ENCODE data around the gene SLC27A6.

Gene SLC27A6

DNA sequence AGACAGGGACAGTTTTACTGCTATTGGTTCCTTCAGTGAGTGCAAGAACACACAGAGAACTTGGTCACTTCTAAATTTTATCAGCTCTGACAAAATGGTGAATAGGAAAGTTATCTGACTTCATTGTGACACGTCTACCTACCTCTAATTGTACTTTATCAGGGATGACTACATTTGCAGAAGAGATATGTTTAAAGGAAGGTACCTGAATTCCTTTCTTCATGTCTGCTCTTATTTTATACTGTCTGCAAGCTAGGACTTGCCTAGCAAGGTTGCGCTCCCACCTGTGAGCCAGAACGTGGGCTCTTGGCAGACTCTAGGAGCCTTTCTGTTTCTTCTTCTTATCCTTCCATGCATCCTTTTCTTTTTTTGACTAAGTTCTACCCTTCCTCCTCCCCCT lies 1.6 kb downstream of the SLC27A6 start:
- H3K9ac ChIP-seq (ENCODE audit: low read depth, low read length) = no peak overlapping the region
- H3K36me3 ChIP-seq (ENCODE audit: insufficient read depth, low read length) = no peaks in the 10 kb centered on the region
- no peaks in the 10 kb centered on the region for H3K9me3 ChIP-seq (ENCODE audit: control insufficient read depth, insufficient read depth, low read length)
- no peaks in the 10 kb centered on the region for H3K4me1 ChIP-seq (ENCODE audit: insufficient read depth, low read length)

GRCh38 chr5:128973244-128973643 lies 8.0 kb downstream of the SLC27A6 start:
- Histone ChIP-seq H3K36me3 (ENCODE audit: insufficient read depth, low read length) (no peaks in the 10 kb centered on the region), H3K9ac (ENCODE audit: low read depth, low read length) (no peak overlapping the region), H3K9me3 (ENCODE audit: control insufficient read depth, insufficient read depth, low read length) (no peaks in the 10 kb centered on the region), H3K4me1 (ENCODE audit: insufficient read depth, low read length) (no peaks in the 10 kb centered on the region)

- H3K4me1 ChIP-seq (ENCODE audit: insufficient read depth, low read length) = no peaks in the 10 kb centered on the region
- H3K9me3 ChIP-seq (ENCODE audit: control insufficient read depth, insufficient read depth, low read length) = no peaks in the 10 kb centered on the region
- no peaks in the 10 kb centered on the region for H3K36me3 ChIP-seq (ENCODE audit: insufficient read depth, low read length)
- H3K9ac ChIP-seq (ENCODE audit: low read depth, low read length) = no peak overlapping the region
These were observed 9.3 kb downstream of the SLC27A6 start for GRCh38 chr5:128974567-128974966.

- no peaks in the 10 kb centered on the region for H3K36me3 ChIP-seq (ENCODE audit: insufficient read depth, low read length)
- H3K9ac ChIP-seq (ENCODE audit: low read depth, low read length) = no peak overlapping the region
- peaks cover 13% of the 10 kb centered on the region for H3K4me1 ChIP-seq (ENCODE audit: insufficient read depth, low read length)
- H3K9me3 ChIP-seq (ENCODE audit: control insufficient read depth, insufficient read depth, low read length) = no peaks in the 10 kb centered on the region
These were observed 14.5 kb downstream of the SLC27A6 start for GRCh38 chr5:128979761-128980160.

DNA sequence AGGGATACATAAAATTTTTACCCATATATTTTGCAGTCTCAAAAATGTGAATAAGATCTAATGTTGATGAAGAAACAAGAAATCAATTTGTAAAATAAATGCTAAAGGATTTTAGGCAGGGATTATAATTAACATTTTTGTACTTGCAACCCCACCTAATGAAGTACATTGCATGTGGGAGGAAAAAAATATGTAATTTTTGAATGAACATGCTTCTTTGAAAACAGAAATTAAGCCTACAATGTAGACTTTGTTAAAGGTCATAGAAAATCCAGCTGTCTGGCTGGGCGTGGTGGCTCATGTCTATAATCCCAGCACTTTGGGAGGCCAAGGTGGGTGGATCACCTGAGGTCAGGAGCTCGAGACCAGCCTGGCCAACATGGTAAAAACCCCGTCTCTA lies 15.6 kb downstream of the SLC27A6 start:
- H3K9me3 ChIP-seq (ENCODE audit: control insufficient read depth, insufficient read depth, low read length) = no peaks in the 10 kb centered on the region
- peaks cover 19% of the 10 kb centered on the region for H3K4me1 ChIP-seq (ENCODE audit: insufficient read depth, low read length)
- no peaks in the 10 kb centered on the region for H3K36me3 ChIP-seq (ENCODE audit: insufficient read depth, low read length)
- H3K9ac ChIP-seq (ENCODE audit: low read depth, low read length) = no peak overlapping the region

DNA sequence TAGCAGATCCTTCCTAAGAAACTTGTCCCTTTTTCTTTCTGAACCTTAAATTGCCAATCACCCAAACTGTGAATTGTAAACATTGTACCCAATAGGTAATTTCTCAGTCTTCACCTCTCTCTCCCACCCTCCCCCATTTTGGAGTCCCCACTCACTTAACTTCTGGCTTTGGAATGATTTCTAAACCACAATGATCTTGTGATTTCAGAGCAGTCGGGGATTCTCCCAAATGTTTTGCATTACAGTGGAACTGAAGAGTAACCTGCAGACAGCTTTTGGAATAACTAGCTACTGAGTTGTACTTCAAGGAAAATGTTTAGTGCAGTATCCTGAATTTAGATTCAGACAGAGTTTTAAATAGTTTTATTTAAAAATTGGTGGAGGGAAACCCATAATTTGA lies 19.2 kb downstream of the SLC27A6 start:
- H3K9ac ChIP-seq (ENCODE audit: low read depth, low read length) = no peak overlapping the region
- H3K4me1 ChIP-seq (ENCODE audit: insufficient read depth, low read length) = peaks cover 19% of the 10 kb centered on the region
- no peaks in the 10 kb centered on the region for H3K36me3 ChIP-seq (ENCODE audit: insufficient read depth, low read length)
- no peaks in the 10 kb centered on the region for H3K9me3 ChIP-seq (ENCODE audit: control insufficient read depth, insufficient read depth, low read length)

DNA sequence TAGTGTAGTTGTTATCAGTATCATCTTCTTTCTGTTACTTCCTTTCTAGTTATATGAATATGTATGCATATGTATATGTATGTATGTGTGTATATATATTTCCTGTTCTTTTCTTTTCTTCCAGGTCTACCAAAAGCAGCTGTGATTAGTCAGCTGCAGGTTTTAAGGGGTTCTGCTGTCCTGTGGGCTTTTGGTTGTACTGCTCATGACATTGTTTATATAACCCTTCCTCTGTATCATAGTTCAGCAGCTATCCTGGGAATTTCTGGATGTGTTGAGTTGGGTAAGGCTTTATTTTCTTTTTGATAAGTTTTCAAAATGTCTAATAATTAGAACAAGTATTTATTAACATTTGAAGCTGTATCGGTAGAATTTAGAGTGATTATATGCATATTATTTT lies 23.2 kb downstream of the SLC27A6 start:
- Histone ChIP-seq H3K9me3 (ENCODE audit: control insufficient read depth, insufficient read depth, low read length) (no peaks in the 10 kb centered on the region), H3K9ac (ENCODE audit: low read depth, low read length) (no peak overlapping the region), H3K4me1 (ENCODE audit: insufficient read depth, low read length) (peaks cover 19% of the 10 kb centered on the region), H3K36me3 (ENCODE audit: insufficient read depth, low read length) (no peaks in the 10 kb centered on the region)

GRCh38 chr5:129001841-129002526 lies 36.7 kb downstream of the SLC27A6 start:
- Histone ChIP-seq H3K9ac (ENCODE audit: low read depth, low read length) (no peak overlapping the region), H3K4me1 (ENCODE audit: insufficient read depth, low read length) (0 out of 2 replicates have a peak, but pooled peaks cover 9% of the 10 kb centered on the region), H3K36me3 (ENCODE audit: insufficient read depth, low read length) (no peaks in the 10 kb centered on the region), H3K9me3 (ENCODE audit: control insufficient read depth, insufficient read depth, low read length) (no peaks in the 10 kb centered on the region)

DNA sequence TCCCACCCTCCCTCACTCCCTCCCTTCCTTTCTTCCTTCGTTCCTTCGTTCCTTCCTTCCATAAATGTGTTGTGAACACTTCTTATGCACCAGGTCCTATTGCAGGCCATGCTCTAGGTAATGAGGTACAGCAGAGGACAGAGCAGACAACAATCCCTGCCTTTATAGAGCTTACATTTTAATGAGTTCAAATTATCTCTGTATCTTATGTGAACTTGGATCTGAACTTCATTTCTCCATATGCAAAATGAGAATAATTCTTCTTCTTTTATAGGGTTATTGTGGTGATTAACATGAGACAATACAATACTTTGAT lies 37.2 kb downstream of the SLC27A6 start:
- H3K36me3 ChIP-seq (ENCODE audit: insufficient read depth, low read length) = no peaks in the 10 kb centered on the region
- H3K4me1 ChIP-seq (ENCODE audit: insufficient read depth, low read length) = 0 out of 2 replicates have a peak, but pooled peaks cover 9% of the 10 kb centered on the region
- no peaks in the 10 kb centered on the region for H3K9me3 ChIP-seq (ENCODE audit: control insufficient read depth, insufficient read depth, low read length)
- H3K9ac ChIP-seq (ENCODE audit: low read depth, low read length) = no peak overlapping the region

DNA sequence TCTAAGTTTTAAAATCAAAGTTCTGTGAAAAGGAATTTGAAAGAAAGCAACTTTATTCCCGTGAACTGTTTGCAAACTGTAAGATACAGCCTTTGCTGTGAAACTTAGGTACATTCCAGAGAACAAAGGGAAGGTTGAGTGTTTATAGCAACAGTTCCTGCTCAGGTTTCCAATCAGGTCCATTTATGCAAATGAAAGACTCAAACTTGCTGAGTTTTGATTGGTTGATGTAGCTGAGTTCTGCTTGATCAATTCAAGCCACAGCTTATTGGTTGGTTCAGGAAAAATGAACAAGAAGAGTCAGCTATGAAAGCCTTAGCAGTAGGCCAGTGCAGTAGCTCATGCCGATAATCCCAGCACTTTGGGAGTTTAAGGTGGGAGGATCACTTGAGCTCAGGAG lies 37.9 kb downstream of the SLC27A6 start:
- Histone ChIP-seq H3K9ac (ENCODE audit: low read depth, low read length) (no peak overlapping the region), H3K36me3 (ENCODE audit: insufficient read depth, low read length) (no peaks in the 10 kb centered on the region), H3K4me1 (ENCODE audit: insufficient read depth, low read length) (0 out of 2 replicates have a peak, but pooled peaks cover 9% of the 10 kb centered on the region), H3K9me3 (ENCODE audit: control insufficient read depth, insufficient read depth, low read length) (no peaks in the 10 kb centered on the region)

DNA sequence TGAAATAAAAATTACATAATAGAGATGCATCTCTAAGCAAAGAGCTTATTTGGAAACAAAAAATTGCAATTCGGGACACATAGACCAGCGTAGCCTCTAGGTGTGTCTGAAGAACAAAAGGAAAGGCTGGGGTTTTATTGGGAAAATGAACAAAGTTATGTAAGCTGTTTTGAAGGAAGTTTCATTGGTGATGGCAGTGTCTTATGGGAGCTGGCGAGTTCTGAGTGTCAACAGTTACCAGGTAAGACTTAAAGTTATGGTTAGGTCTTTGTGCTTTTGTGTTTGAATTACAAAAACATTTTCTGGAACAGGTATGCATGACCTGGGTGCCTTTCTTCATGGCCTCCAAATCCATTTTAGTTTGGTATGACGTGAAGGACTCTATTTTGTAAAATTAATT lies 48.9 kb downstream of the SLC27A6 start:
- Histone ChIP-seq H3K4me1 (ENCODE audit: insufficient read depth, low read length) (no peaks in the 10 kb centered on the region), H3K36me3 (ENCODE audit: insufficient read depth, low read length) (no peaks in the 10 kb centered on the region), H3K9me3 (ENCODE audit: control insufficient read depth, insufficient read depth, low read length) (no peaks in the 10 kb centered on the region), H3K9ac (ENCODE audit: low read depth, low read length) (no peak overlapping the region)

DNA sequence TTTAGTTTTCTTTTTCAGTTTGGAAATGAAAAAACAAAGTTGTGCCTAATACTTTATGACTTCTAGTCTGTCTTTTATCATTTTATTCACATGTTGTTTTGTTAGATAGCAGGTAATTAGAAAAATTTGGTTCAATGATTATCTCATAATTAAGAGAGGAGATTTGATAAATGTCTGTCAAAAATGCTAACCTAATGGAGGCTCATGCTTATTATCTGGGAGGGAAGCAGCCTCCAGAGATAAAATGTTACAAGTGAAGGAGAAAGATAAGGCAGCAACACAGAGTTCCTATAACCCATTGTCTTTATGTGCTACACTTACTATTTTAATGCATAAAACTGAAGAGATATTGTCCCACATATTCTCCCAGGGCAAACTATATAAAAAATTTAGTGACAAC lies 53.5 kb downstream of the SLC27A6 start:
- Histone ChIP-seq H3K4me1 (ENCODE audit: insufficient read depth, low read length) (no peaks in the 10 kb centered on the region), H3K9me3 (ENCODE audit: control insufficient read depth, insufficient read depth, low read length) (no peaks in the 10 kb centered on the region), H3K36me3 (ENCODE audit: insufficient read depth, low read length) (no peaks in the 10 kb centered on the region), H3K9ac (ENCODE audit: low read depth, low read length) (no peak overlapping the region)

DNA sequence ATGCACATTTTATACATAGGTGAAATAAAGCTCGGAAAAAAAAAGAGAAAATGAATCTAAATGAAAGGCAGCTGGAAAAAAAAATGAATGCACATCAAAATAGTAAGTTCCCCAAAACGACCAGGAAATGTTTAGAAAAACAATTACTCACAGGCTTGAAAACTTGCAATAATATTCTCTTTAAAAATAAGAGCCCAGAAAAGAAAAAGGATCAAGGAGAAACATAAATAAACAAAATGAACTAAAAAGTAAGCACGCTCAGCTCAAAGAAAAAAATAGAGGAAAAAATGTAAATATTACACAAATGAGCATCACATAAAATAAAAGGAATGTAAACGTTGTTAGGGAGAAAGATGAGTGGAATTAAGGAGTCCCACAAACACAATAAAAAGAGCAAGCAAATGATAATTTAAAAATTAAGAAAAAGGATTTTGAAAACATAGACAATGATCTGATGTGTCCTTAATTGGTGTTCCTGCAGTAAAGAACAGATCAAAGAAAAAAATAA lies 54.2 kb downstream of the SLC27A6 start:
- H3K9ac ChIP-seq (ENCODE audit: low read depth, low read length) = no peak overlapping the region
- H3K9me3 ChIP-seq (ENCODE audit: control insufficient read depth, insufficient read depth, low read length) = no peaks in the 10 kb centered on the region
- no peaks in the 10 kb centered on the region for H3K4me1 ChIP-seq (ENCODE audit: insufficient read depth, low read length)
- no peaks in the 10 kb centered on the region for H3K36me3 ChIP-seq (ENCODE audit: insufficient read depth, low read length)

- Histone ChIP-seq H3K36me3 (ENCODE audit: insufficient read depth, low read length) (no peaks in the 10 kb centered on the region), H3K4me1 (ENCODE audit: insufficient read depth, low read length) (no peaks in the 10 kb centered on the region), H3K9ac (ENCODE audit: low read depth, low read length) (no peak overlapping the region), H3K9me3 (ENCODE audit: control insufficient read depth, insufficient read depth, low read length) (no peaks in the 10 kb centered on the region)
These were observed 55.4 kb downstream of the SLC27A6 start for GRCh38 chr5:129020683-129021082.

GRCh38 chr5:129021744-129022143 lies 56.5 kb downstream of the SLC27A6 start:
- no peak overlapping the region for H3K9ac ChIP-seq (ENCODE audit: low read depth, low read length)
- no peaks in the 10 kb centered on the region for H3K36me3 ChIP-seq (ENCODE audit: insufficient read depth, low read length)
- H3K9me3 ChIP-seq (ENCODE audit: control insufficient read depth, insufficient read depth, low read length) = no peaks in the 10 kb centered on the region
- H3K4me1 ChIP-seq (ENCODE audit: insufficient read depth, low read length) = no peaks in the 10 kb centered on the region

Measured in ES-I3 (cell line).